ENCODE data around the gene YEATS4. TPM values are rescaled to one million over a fixed set of nuclear protein-coding genes. Genes with fewer than 3 reads are reported as not detected.

YEATS4 gene
- total and polyA plus RNA-seq, 9 of the 15 experiments (the other 6 are each of a cell fraction or from before 2014, with no cell fraction given) = 25.9 to 92.2 (median 49.2) TPM

- POLR2A ChIA-PET = no interaction called here
- in situ Hi-C loops (cut with MboI) (no loop called here), intact Hi-C loops (cut with micrococcal nuclease) (no loop called here)
- no peak for FAIRE-seq
- CTCF ChIA-PET (ENCODE audit: low intra/inter-chr PET ratio) = no interaction called here
- peaks cover 6% of the 10 kb centered on the region for H3K36me3 ChIP-seq (ENCODE audit: control insufficient read depth, insufficient read depth, low read length)
- H3K27ac ChIP-seq (ENCODE audit: extremely low read depth, low read depth, low read length) = no peak overlapping the region
- 56% methylated on average over 3 of the region's 3 CpGs for WGBS (ENCODE audit: insufficient coverage, low coverage, missing lambda C conversion rate)
- no peaks in the 10 kb centered on the region for H3K9me1 ChIP-seq (ENCODE audit: control insufficient read depth, insufficient read depth, low read length)
- H3K9me3 ChIP-seq (replicated peaks; ENCODE audit: control insufficient read depth, insufficient read depth, low read depth, low read length) = peaks cover 4% of the 10 kb centered on the region; the same call in 1 of the 2 replicates
- no peak overlapping the region for H2AFZ ChIP-seq (ENCODE audit: low read depth, low read length)
- H3K4me2 ChIP-seq (ENCODE audit: insufficient read depth, low read length) = no peak overlapping the region
- H3K27me3 ChIP-seq (ENCODE audit: control insufficient read depth in 2 of 2, insufficient read depth in 2 of 2, low read length in 2 of 2) = no peaks in the 10 kb centered on the region
- H3K4me3 ChIP-seq = no peak overlapping the region
- no peaks in the 10 kb centered on the region for H3K79me2 ChIP-seq (ENCODE audit: control insufficient read depth, insufficient read depth, low read length)
- BruUV-seq (replicated peaks) = no TSS peak
- ATAC-seq = no peak
- H3K4me1 ChIP-seq (replicated peaks in 1 of 2; ENCODE audit: control insufficient read depth in 2 of 2, insufficient read depth in 2 of 2, low read length in 2 of 2) = no peaks in the 10 kb centered on the region
- H4K20me1 ChIP-seq (replicated peaks; ENCODE audit: control insufficient read depth, insufficient read depth, low read length) = no peaks in the 10 kb centered on the region
- no peak overlapping the region for H3K9ac ChIP-seq (ENCODE audit: insufficient read depth in 1 of 2, low read depth in 2 of 2, low read length in 2 of 2)
- DNase-seq (ENCODE audit: extremely low read depth in 1 of 4, low spot score in 3 of 4) = no peak
- TF ChIP-seq RAD21 (CRISPR knock-in tag; conservative IDR thresholded peaks at IDR 0.05 in 1 of 2, IDR thresholded peaks at IDR 0.05 in 1 of 2) = no peak
- TF ChIP-seq XRCC3 (IDR thresholded peaks at IDR 0.05) = no peak
- TF ChIP-seq ZNF707 (CRISPR knock-in tag; conservative IDR thresholded peaks at IDR 0.05) = no peak
- TF ChIP-seq NUFIP1 (IDR thresholded peaks at IDR 0.05; ENCODE audit: partially characterized antibody) = no peak
- no peak for TF ChIP-seq MCM2 (IDR thresholded peaks at IDR 0.05; ENCODE audit: low read depth)
- no peak for TF ChIP-seq HCFC1 (IDR thresholded peaks at IDR 0.05; ENCODE audit: low read depth, low read length)
- TF ChIP-seq E2F3 (CRISPR knock-in tag; IDR thresholded peaks at IDR 0.05) = no peak
- no peak for TF ChIP-seq ZNF507 (tag; conservative IDR thresholded peaks at IDR 0.05)
- no peak for TF ChIP-seq ZMIZ1 (IDR thresholded peaks at IDR 0.05; ENCODE audit: low read depth in 2 of 2, low read length in 2 of 2)
- TF ChIP-seq MLLT1 (IDR thresholded peaks at IDR 0.05) = no peak
- no peak for TF ChIP-seq HLTF (IDR thresholded peaks at IDR 0.05)
- no peak for TF ChIP-seq MAX (CRISPR knock-in tag; IDR thresholded peaks at IDR 0.05)
- TF ChIP-seq SOX6 (IDR thresholded peaks at IDR 0.05) = no peak
- TF ChIP-seq RFX5 (IDR thresholded peaks at IDR 0.05; ENCODE audit: low read depth, low read length) = no peak
- no peak for TF ChIP-seq DIDO1 (tag; IDR thresholded peaks at IDR 0.05; ENCODE audit: low read depth)
- no peak for TF ChIP-seq RNF219 (CRISPR knock-in tag; IDR thresholded peaks at IDR 0.05)
- no peak for TF ChIP-seq ZNF134 (CRISPR knock-in tag; conservative IDR thresholded peaks at IDR 0.05)
- no peak for TF ChIP-seq FIP1L1 (IDR thresholded peaks at IDR 0.05; ENCODE audit: low read depth, low read length, poor library complexity, severe bottlenecking)
These were observed 38.4 kb downstream of the YEATS4 start for GRCh38 chr12:69397978-69398377.
